HCT116 (cell line): ENCODE data around the gene RRH.

Experiments
- EGR1 ChIP-seq: IDR thresholded peaks from 2 replicates; pipeline ENCODE4 v1.6.1; 2012; ENCODE audit warnings: low read depth
- EZH2 ChIP-seq: fragments of 200-600 bp; sonication (generic); IDR thresholded peaks from 2 replicates; pipeline ENCODE4 v1.6.1; 2017; ENCODE audit warnings: antibody characterized with exemption, mixed run types
- JUND ChIP-seq: IDR thresholded peaks from 2 replicates; pipeline ENCODE4 v1.6.1; 2012
- POLR2AphosphoS5 ChIP-seq: IDR thresholded peaks from 2 replicates; pipeline ENCODE4 v1.6.1; 2011; ENCODE audit warnings: mild to moderate bottlenecking, low read depth, low read length, moderate library complexity
- SIN3A ChIP-seq: IDR thresholded peaks from 2 replicates; pipeline ENCODE4 v1.6.1; 2012; ENCODE audit warnings: low read depth
- SRF ChIP-seq: IDR thresholded peaks from 2 replicates; pipeline ENCODE4 v1.6.1; 2012; ENCODE audit warnings: low read depth
- YY1 ChIP-seq: IDR thresholded peaks from 2 replicates; pipeline ENCODE4 v1.6.1; 2011; ENCODE audit warnings: low read length, low read depth, moderate library complexity, mild to moderate bottlenecking; ENCODE audit not compliant: insufficient replicate concordance; ENCODE audit errors: extremely low read depth
- ZNF274 ChIP-seq: fragments of 200-500 bp; sonication (Bioruptor generic); IDR thresholded peaks from 2 replicates; pipeline ENCODE4 v1.6.1; 2014; ENCODE audit warnings: mild to moderate bottlenecking, low read depth, low read length, inconsistent platforms
- TF ChIP-seq, protein P1 (sequence below), 3 experiments: fragments of 200-600 bp in 1 of 3; sonication (generic) in 1 of 3; IDR thresholded peaks in 2 of 3; conservative IDR thresholded peaks in 1 of 3; 2 replicates each; pipeline ENCODE4 v1.5.1; 2012 to 2017; ENCODE audit warnings: low read depth in 2 of 3, low read length in 2 of 3, antibody characterized with exemption in 1 of 3, borderline replicate concordance in 1 of 3, control low read depth in 1 of 3, mild to moderate bottlenecking in 1 of 3, mixed read lengths in 1 of 3, mixed run types in 1 of 3, moderate library complexity in 1 of 3; ENCODE audit not compliant: insufficient read depth in 1 of 3
- TF ChIP-seq, protein P2 (sequence below): IDR thresholded peaks from 2 replicates; pipeline ENCODE4 v1.6.1; 2012

DNA sequence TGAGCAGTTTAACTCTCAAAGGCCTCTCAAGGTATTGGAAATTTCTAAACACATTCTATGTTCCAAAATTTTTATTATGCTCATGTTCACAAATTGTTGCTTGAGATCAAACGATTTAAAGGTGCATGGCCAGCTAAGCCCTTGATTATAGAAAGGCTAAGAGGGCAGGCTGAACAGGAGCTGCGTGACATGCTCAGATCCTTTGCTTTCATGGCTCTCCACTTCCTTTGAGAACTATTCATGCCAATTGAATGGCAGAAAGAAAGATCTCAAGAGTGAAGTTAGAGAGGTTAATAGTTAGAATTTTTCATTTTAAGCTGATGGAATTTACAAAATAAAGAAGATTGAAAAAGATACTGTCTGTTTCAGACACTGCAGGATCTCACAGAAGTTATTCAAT, 20.7 kb downstream of the RRH start:
- TF ChIP-seq, protein P1, sequence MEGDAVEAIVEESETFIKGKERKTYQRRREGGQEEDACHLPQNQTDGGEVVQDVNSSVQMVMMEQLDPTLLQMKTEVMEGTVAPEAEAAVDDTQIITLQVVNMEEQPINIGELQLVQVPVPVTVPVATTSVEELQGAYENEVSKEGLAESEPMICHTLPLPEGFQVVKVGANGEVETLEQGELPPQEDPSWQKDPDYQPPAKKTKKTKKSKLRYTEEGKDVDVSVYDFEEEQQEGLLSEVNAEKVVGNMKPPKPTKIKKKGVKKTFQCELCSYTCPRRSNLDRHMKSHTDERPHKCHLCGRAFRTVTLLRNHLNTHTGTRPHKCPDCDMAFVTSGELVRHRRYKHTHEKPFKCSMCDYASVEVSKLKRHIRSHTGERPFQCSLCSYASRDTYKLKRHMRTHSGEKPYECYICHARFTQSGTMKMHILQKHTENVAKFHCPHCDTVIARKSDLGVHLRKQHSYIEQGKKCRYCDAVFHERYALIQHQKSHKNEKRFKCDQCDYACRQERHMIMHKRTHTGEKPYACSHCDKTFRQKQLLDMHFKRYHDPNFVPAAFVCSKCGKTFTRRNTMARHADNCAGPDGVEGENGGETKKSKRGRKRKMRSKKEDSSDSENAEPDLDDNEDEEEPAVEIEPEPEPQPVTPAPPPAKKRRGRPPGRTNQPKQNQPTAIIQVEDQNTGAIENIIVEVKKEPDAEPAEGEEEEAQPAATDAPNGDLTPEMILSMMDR (IDR thresholded peaks at IDR 0.05 in 2 of 3, conservative IDR thresholded peaks at IDR 0.05 in 1 of 3; ENCODE audit: borderline replicate concordance in 1 of 3, insufficient read depth in 1 of 3, low read depth in 2 of 3, low read length in 2 of 3): no peak
- TF ChIP-seq YY1 (no peak), ZNF274 (no peak), EZH2 (no peak), POLR2AphosphoS5 (no peak), JUND (no peak), SIN3A (no peak), EGR1 (no peak), SRF (no peak)
- TF ChIP-seq, protein P2, sequence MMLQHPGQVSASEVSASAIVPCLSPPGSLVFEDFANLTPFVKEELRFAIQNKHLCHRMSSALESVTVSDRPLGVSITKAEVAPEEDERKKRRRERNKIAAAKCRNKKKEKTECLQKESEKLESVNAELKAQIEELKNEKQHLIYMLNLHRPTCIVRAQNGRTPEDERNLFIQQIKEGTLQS: no peak
